D341Med (cell line): Measurements from ENCODE around the gene CDC6.

Experiments
- DNase-seq: peaks from one replicate; pipeline ENCODE4 v3.0.0; 2012; ENCODE audit warnings: low spot score

Gene CDC6

DNA sequence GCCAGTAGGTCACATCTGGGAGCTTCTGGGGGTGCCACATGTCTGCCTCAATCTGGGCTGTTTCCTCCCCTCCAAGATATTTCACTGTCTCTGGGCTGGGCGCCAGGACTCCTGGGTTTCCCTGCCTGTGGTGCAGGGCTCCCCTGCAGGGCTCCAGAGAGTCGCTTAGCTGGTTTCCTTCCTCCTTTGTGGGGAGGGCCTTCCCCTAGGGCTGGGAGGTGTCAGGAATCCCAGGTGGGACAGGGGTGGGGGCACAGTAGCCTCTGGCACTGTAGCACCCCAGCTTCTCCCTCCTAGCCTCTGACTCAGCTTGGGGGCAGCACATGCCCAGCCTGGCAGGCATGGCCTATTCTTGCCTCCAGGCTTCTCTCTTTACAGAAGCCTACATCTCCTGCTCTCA lies 23.9 kb downstream of the CDC6 start:
- no peak for DNase-seq

DNA sequence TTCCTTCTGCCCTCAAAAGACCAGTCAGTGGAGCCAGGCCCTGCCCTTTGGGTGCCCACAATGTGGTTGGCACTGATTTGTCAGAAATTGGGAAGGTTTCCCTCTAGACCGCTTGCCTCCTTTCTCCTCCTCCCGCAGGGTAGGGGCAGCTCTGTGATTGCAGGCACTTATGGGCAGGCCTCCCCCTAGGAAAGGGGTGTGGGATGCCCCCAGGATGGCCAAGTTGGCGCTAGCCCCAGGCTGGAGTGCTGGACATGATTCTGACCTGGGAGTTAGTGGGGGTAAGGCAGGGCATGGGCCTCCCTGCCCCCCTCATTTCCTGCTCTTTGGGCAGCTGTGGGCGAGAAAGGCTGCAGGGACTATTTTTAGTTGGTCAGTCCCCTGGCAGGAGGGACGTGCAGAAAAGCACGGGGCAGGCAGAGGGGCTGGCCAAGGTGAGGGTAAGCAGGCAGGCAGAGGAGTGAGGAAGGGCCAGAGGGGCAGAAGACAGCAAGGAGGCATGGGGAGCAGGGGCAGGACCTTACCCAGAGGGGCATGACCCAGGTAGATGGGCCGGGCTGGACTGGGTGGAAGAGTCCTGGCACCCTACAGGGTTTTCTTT lies 24.6 kb downstream of the CDC6 start:
- no peak for DNase-seq

DNA sequence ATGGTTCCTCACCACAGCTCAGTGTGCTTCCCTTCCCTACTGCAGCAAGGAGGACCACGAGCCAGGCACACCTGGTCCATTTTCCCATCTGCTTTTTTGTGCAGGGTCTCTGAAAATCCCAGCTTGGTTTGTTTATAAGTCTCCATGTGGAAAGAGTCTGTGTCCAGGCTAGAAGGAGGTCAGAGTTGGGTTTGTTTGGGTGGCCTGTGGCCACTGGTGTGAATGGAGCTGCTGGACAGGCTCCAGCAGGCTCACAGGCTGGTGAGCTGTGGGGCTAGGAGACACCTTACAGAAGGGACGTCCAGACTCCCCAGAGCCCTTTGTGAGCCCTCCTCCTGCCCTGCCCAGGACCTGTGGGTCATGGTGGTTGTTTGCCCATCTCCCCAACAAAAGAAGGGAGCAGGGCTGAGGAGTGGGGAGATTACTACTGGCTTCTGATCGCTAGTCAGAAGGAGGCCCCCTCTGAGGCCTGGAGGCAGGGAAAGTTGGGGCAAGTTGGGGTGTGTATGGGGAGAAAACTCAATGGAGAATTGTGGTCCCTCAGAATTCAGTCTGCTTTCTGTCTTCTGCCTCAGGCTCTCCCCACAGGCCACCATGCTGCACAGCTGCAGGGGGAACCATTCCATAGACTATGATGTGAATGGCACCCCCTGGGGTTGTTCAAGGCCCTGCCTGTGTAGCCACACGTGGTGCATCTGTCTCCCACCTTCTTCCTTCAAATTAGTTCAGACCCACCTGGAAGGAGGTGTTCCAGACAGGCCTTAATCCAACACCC lies 25.4 kb downstream of the CDC6 start:
- DNase-seq = peak; percentile 18

DNA sequence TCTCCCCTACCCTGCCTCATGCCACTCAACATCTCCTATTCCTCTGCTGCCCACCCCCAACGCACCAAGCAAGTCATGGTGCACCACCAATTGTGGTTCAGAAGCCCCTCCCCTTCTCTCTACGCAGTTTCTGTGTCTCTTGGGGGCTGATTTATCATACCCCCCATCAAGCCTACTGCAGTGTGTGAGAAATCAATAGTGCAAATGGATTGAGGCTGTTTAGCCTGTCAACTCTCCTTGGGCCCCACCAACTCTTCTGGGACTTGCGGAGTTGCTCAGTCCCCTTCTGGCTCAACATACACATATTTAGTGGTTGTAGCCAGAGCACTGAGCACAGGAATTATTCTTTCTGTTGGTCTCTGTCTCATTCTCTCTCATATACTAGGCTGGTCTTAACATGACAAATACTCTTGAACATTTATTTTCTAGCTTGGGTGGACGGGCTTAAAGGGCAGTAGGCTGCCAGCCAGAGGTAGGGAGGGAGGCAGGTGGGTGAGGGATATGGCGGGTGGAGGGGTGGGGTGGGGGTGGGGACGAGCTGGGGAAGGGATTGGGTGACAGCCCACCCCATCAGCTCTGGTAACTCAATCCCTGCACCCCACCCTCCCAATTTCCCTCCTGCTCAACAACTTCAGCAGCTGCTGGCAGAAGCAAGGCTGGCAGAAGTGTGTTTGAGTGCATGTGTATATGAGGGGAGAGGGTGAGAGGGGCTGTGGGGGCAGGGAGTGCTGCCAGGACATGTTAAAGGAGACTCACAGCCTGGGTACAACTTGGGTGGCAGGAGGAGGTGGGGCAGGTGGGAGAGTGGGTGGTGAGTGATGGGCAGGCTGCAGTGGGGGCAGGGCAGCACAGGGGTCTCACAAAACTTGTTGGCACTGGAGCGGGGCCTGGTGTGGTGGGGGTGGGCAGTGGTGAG lies 26.2 kb downstream of the CDC6 start:
- no peak for DNase-seq

DNA sequence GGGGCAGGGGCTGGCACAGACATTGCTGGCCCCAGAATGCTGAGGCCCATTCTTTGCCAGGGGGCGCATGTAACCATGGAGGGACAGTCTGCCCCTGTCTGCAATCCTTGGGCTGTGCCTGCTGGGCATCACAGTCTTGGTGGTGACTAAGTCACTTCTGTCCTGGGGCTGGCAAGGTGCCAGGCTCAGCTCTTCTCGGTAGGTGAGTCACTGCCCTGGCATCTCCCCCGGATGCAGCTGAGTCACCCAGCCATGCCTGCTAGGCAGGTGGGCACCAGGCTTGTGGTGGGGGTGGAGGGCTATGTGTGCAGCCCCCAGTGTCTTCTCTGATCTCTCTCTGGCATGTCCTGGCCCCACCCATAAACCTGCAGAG lies 26.9 kb downstream of the CDC6 start:
- peak; percentile 46 for DNase-seq

DNA sequence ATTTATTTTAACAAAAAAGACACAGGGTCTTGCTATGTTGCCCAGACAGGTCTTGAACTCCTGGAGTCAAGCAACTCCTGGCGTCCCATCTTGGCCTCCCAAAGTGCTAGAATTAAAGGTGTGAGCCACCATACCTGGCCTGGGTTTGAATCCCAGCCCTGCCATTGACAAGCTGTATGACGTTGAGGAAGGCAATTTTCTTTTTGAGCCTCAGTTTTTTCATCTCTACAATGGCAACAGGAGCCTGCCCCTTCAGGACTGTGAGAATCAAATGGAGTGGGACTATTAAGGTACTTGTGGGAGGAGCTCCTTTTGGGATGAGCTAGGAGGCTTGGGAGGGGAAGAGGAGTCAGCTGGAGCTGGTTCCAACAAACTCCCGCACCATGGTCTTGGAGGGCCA lies 27.5 kb downstream of the CDC6 start:
- no peak for DNase-seq

DNA sequence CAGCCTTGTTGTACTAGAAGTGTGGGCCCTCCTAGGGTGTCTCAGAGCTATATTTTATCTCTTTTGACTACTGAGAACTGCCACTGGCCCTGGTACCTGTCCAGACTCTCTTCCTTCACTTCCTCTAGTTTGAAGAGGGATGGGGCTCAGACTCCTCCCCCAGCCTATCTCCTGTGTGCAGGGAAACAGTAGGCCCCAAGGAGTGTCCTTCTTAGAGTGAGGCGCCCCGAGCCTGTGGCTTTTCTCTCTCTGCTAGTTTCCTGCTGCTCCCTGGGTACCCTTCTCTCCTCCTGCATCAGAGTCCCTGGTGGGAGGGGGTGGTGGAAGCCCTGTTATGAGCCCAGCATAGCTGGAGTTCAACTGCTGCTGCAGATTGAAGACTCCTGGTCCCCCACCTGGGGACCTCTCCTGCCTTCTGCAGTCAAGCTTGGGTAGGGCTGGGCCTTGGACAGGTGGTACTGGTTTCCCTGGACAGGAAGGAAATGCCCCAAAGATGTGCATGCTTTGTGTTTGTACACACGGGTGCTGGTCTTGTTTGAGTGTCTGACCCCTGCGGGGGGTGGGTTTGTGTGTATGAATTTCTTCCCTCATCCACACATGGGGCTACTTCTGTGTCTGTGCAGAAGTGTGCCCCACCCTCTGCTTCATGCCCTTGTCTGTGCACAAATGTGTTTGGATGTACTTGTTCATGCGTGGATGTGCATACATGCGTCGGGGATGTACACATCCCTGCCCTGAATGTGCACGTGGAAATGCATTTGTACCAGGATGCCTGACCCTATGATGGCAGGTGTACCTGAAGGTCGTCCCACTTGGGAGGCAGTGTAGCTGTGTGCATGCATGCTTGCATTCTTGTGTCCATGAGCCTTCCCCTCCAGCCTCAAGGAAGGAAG lies 28.2 kb downstream of the CDC6 start:
- no peak for DNase-seq

DNA sequence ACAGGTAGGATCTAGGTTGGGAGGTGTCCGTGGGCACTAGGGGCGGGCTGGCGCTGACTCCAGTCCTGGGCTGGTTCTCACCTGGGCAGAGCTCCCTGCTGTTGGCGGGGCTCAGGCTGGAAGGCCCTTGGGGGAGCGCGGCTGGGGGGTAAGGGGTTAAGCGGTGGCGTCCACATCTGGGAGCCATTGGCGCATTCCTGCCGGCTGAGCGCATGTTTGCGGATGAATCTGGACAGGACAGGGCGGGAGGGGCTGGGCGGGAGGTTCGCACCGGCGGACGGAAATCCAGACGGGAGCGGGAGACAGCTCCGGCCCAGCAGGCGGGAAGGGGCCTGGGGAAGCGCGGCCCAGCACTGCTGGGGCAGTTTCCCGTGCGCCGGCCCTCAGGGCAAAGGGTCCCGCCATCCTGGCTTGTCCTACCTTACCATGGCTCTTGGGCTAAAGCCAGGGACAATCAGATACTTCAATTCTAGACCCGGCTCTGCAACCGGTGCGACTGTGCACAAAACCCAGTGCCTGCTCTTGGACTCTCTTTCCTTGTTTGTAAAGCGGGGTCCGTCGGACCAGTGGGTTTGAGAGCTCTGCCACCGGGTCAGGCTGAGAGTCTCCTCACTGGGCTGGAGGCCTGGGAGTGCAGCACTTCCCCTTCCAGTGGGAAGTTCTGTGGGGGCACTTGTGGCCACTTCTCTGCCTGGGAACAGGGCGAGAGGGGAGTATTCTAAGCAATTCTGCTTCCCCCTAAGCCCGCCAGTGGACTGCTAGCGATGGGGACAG lies 29.1 kb downstream of the CDC6 start:
- DNase-seq = peak; percentile 45

DNA sequence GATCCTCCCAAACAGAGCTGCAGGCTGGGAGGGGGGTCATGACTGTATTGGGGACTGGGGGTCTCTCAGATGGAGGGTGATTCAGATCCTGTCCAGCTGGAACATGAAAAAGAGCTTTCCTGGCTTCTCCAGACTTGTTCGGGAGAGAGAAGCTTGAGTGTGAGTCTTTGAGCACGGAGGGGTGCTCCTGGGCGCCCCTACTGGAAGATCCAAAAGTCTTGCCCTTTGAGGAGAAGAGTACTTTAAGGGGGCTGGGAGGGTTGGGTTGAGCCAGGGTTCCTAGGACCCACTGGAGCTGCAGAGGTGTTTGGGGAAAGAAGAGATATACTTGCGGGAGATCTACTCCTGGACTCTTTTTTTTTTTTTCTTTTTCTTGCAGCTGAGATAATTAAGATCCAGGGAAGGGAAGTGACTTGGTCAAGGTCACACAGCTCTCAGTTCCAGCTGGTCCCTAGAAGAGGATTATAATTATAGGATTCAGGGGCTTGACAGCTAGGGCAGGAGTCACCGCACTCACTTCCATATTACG lies 29.7 kb downstream of the CDC6 start:
- peak; percentile 74 for DNase-seq

DNA sequence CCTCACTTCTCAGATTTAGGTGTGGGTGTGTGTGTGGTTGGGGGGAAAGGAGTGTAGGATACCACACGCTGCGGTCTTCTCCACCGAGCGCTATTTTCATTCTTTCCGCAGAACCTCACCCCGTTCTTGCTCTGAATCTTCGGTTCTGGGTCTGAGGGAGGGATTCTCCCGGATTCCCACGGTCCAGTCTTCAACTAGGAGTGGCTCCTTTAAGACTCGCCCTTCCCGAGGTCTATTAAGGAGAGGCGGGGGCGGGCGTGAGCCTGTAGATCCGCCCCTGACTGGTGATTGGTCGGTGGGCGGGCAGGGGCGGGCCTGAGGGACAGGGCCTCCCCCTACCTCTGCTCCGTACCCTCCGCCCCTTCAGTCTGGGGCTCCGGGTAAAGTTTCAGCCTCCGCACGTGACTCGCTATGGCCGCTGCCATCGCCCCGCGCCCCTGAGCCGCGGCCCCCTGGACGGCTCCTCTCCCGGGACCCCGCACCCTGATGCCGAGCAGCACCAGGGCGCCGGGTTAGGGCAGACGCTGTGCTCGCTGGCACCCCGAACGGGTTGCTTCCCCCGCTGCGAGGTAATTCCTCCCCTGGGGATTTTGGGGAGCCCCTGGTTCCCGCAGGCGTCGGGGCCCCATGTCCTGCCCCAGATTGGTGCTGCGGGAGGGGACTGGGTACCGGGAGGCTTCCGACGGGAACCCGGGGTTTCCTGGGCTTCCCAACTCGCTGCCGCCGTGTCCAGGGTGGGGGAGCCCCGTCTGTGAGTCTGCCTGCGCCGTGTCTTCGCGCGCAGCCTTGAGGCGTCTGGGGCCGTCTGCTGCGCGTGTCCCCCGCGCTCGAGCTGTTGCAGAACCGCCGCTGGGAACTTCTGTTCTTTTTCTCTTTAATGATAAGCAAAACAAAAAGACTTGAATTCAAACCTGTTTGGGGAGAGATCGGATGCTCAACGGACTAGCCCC lies 30.5 kb downstream of the CDC6 start:
- DNase-seq = peak; percentile 100

DNA sequence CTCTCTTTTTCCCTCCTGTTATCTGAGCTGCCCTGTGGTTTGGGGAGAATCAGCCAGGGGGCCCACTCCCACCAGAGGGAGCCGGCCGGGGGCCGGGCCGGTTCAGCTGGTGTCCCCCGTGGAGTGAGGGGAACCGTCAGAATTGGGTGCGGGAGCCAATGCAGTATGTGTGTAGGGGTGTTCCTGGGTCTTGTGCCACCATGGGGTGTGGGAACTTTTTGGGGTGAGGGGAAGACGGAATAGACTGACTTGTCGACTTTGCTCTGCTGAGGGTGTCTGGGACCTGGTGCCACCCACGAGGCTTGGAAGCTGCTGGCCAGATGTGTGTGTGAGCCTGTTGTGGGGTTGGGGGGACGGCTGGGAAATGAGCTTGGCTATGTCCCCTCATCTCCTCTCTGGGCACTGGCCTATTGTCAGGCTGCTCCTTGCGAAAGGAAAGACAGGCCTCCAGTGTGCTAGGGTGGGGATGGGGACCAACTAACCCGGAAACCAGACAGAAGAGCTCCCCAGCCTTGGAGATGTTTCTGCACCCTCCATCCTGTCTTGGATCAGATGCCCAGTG lies 31.2 kb downstream of the CDC6 start:
- DNase-seq = no peak

DNA sequence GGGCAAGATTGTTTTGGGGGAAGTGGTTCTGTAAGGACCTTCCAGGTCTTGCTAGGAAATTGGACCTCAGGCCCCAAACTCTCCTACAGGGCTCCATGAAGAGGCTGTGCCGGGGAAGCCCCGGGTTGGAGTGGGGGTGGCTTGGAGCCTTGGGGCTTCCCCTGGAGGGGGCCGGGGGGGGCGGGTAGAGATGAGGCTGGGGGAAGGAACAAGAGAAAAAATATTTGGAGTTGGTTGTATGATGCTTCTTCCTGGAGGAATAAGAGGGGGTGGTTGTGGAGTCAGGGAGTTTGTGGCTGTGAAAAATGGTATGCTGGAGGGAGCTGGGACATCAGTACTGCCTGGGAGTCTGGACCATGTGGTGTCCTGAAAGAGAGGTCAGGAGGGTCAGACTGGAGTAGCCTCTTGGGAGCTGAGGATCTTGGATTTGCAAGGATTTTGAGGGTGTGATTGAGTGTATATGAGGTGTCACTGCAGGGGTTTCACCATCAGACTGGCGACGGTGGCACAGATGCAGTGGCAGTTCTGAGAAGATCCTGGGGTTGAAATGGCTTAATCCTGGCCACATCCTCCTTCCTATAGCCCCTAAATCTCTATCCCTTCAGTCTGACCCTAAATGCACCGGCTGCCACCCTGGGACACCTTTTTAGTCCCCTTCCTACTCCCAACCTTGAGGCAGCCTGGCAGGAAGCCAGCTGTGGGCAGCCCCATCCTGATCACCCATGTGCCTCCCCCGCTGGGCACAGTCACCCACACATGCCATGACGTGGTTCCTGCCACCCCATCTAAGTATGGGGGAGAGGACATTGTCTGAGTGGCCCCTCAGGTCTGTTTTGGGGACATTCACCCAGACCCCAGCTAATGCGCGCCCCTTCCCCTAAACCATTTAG lies 32.2 kb downstream of the CDC6 start:
- no peak for DNase-seq

DNA sequence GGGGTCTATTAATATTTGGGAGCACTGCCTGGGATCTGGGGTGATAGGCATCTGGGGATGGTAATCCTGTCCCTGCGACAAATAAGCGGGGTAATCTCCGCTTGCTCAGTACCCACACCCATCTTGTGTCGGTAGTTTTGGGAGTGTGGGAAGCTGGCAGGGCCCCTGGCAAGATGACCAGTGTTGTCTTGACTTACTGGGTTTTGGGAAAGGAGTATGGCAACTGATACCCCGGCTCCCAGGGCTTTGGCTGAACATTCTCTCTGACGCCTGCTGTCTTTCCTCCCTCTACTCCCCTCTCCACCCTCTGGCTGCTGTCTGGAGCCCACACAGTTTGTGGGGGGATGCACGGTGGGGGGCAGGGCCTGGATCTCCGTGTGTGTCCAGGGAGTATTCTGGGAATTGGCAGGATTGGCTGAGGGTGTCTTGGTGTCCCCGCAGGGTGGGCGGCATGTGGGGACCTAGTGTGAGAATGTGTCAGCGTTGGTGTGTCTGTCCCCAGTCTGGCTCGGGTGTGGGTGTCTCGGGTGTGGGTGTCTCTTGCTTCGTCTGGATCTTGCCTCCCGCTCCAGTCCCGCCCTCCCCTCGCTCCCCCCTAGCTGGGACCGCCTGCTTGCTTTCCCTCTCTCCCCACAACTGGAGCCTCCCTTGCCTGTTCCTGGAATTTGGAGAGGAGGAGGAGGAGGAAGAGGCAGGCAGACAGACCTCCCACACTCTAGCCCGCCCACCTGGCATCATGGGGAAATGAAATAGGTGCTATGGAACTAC lies 33.3 kb downstream of the CDC6 start:
- no peak for DNase-seq

DNA sequence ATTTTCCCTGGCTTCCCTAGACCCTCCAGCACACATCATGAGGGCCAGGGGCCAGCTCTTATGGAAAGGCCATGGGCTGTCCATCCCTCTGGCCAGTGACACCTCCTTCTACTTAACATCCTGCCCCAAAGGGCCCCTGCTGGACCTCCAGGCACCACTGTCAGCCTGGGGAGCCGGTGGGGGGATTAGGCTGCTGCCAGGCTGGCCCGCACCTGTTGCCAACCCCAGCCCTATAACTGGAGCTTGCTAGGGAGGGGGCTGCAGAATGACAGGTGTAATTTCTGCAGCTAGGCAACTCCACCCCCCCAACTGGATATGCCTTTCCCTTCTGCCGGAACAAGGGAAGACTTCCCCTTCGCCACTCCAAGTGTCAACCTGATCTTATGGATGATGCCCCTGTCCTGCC lies 33.8 kb downstream of the CDC6 start:
- DNase-seq = no peak

DNA sequence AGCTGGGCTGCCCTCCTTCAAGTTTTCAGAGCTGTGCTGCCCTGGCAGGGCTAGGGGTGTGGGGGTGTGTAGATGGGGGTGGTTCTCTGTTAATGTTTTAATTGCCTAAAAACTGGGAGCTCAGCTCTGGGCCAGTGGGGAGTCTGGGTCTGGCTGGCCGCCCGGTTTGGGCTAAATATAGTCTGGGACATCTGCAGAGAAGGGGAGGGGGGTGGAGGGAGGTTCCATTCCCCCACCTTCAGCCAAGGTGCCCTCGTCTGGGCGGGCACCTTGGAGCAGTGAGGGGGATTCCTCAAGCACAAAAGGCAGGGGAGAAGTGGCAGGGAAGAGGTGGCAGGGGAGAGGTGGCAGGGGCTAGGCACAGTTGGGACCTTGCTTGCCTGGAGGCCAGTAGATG lies 34.3 kb downstream of the CDC6 start:
- DNase-seq = no peak

DNA sequence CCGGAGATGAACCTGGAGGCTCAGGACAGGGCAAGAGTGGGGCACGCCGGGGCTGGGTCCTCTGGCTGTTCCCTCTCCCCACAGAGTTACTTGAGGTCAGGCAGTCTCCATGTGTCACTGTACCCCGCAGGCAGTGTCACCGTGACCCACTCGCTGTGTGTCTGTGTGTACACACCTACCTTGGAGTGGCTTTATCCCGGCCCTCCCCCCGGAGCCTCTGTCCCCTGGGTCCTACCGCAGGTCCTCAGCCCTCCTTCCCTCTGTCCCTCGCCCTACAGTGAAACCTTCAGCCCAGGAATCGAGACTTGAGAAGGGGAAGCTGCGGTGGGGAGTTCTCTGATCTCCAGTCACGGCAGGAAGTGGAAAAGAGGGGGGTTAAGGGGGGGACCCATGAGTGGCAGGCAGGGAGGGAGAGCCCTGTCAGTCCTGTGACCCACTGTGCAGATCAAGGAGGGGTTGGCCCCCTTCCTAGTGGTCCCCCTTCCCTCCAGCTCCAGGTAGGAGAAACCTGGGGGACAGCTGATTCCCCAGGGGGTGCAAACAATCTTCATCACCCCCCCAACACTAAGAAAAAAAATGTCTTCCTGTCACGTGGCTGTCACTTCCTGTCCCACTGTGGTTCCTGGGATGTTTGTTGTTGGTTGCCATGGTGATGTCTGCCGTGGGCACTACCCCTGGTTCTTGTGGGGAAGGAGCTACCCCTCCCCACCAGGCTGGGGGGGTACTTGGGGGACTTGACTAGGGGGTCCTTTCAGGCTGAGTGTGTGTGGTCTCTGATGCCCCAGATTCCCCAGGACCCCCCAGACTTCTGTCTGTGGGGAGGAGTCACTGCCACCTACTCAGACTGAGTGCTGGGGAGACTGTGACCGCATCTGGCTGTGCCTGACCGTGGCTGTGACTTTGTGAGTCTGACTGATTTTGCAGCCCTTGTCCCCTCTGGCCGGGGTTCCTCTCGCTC lies 35.0 kb downstream of the CDC6 start:
- no peak for DNase-seq
